ENCODE data around the gene C5AR2.

DNA sequence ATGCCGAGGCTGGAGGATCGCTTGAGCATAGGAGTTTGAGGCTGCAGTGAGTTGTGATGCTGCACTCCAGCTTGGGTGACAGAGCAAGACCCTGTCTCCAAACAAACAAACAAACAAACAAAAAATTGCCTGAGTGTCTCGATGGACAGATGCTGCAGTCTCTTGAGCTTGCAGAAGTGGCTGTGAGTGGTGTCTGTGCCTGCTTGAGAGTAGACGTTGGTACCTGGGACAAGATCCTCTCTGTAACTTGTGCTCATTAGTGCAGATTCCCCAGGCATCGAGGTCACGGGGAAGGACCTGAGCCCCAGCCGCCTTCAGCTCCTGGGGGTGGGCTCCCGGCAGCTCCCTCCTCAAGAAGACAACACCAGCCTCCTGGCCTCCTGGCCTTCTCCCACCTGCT, 8.6 kb upstream of the C5AR2 start:
- TF ChIP-seq POLR2AphosphoS5 (IDR thresholded peaks at IDR 0.05; ENCODE audit: low read depth, low read length) = no peak
- no peak for TF ChIP-seq POLR2A (IDR thresholded peaks at IDR 0.05; ENCODE audit: low read depth, low read length)
- no peak for TF ChIP-seq TAF1 (IDR thresholded peaks at IDR 0.05; ENCODE audit: low read depth, low read length)
- no peak for TF ChIP-seq SPI1 (IDR thresholded peaks at IDR 0.05; ENCODE audit: low read depth, low read length)
- TF ChIP-seq POU2F2 (IDR thresholded peaks at IDR 0.05; ENCODE audit: low read depth, low read length) = no peak

All from GM12891 (cell line).